OCI-LY3 (cell line): Measurements from ENCODE around the gene TNRC18.

Experiments used
- EZH2phosphoT487 ChIP-seq: fragments of 200-600 bp; shearing (Covaris generic); IDR thresholded peaks from 2 replicates; pipeline ENCODE4 v1.6.1; 2018; ENCODE audit warnings: antibody characterized with exemption, mixed run types, low read depth
- TF ChIP-seq, protein P1 (sequence below): fragments of 200-600, 300-600 bp; sonication (generic); IDR thresholded peaks from 2 replicates; pipeline ENCODE4 v1.5.1; 2014; ENCODE audit warnings: antibody characterized with exemption, low read length, low read depth

DNA sequence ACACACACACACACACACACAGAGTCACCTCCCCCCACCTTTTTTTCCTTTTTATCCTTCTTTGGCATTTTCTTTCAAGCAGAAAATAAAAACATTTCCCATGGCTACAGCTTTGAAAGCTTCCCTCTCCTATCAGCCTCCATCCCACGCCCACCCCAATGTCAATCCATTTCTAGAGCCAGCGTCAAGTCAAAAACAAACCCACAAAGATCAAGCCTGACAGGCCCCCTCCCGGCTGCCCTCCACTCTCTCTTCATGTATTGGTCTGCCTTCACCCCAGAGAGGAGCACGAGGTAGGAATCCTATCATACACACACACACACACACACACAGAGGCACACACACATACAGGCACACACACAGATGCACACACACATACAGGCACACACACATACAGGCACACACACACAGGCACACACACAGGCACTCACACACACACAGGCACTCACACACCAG, 8.0 kb upstream of the TNRC18 start:
- TF ChIP-seq EZH2phosphoT487: no peak
- TF ChIP-seq, protein P1, sequence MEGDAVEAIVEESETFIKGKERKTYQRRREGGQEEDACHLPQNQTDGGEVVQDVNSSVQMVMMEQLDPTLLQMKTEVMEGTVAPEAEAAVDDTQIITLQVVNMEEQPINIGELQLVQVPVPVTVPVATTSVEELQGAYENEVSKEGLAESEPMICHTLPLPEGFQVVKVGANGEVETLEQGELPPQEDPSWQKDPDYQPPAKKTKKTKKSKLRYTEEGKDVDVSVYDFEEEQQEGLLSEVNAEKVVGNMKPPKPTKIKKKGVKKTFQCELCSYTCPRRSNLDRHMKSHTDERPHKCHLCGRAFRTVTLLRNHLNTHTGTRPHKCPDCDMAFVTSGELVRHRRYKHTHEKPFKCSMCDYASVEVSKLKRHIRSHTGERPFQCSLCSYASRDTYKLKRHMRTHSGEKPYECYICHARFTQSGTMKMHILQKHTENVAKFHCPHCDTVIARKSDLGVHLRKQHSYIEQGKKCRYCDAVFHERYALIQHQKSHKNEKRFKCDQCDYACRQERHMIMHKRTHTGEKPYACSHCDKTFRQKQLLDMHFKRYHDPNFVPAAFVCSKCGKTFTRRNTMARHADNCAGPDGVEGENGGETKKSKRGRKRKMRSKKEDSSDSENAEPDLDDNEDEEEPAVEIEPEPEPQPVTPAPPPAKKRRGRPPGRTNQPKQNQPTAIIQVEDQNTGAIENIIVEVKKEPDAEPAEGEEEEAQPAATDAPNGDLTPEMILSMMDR: no peak
